Stimulated activated CD8-positive, alpha-beta memory T cell treated with anti-CD3 and anti-CD28 coated beads, Interleukin-2, amount 100 ng/mL, for 1 hour (primary cell): ENCODE results near the gene BCL6B.

Experiments
- DNase-seq, 2 donors: peaks; one replicate each; pipeline ENCODE4 v3.0.0-alpha.2; 2020; ENCODE audit warnings: low read depth in 2 of 2

BCL6B gene

GRCh38 chr17:7010523-7010922 lies 12.3 kb upstream of the BCL6B start:
- no peak for DNase-seq

GRCh38 chr17:7011415-7011814 lies 11.4 kb upstream of the BCL6B start:
- no peak for DNase-seq

GRCh38 chr17:7011942-7012254 lies 11.0 kb upstream of the BCL6B start:
- no peak for DNase-seq

GRCh38 chr17:7014261-7014994 lies 8.4 kb upstream of the BCL6B start:
- DNase-seq: peak; percentile 94 to 95

GRCh38 chr17:7014995-7015958 lies 7.6 kb upstream of the BCL6B start:
- peak; percentile 58 for DNase-seq

- no peak for DNase-seq
Observed at GRCh38 chr17:7016418-7016817, 6.4 kb upstream of the BCL6B start.

- DNase-seq: no peak
Observed at GRCh38 chr17:7016886-7017826, 5.7 kb upstream of the BCL6B start.

- DNase-seq: no peak
Observed at GRCh38 chr17:7017827-7018200, 5.0 kb upstream of the BCL6B start.

GRCh38 chr17:7018331-7018964 lies 4.4 kb upstream of the BCL6B start:
- no peak for DNase-seq

- DNase-seq: no peak
Observed at GRCh38 chr17:7019367-7019766, 3.5 kb upstream of the BCL6B start.

- DNase-seq: no peak
Observed at GRCh38 chr17:7019839-7020519, 2.9 kb upstream of the BCL6B start.

- DNase-seq: no peak
Observed at GRCh38 chr17:7020894-7021664, 1.8 kb upstream of the BCL6B start.

- DNase-seq: peak in 1 of 2 donors; percentile 66
Observed at GRCh38 chr17:7021993-7022778, 664 bp upstream of the BCL6B start.

- DNase-seq: peak; percentile 83 to 84
Observed at GRCh38 chr17:7023576-7024401, 939 bp downstream of the BCL6B start.

GRCh38 chr17:7024402-7024785 lies 1.5 kb downstream of the BCL6B start:
- no peak for DNase-seq

- no peak for DNase-seq
Observed at GRCh38 chr17:7025245-7025644, 2.4 kb downstream of the BCL6B start.

GRCh38 chr17:7026471-7027115 lies 3.7 kb downstream of the BCL6B start:
- no peak for DNase-seq

GRCh38 chr17:7027335-7027734 lies 4.5 kb downstream of the BCL6B start:
- no peak for DNase-seq
